Measurements from ENCODE around the gene ZFHX3.
"Not testable (repeated sequence)": the region's sequence is repeated elsewhere in the genome, so short reads cannot be mapped to it uniquely, and the experiment has no call there.

Gene ZFHX3

GRCh38 chr16:73080931-73081330 is 33.0 kb upstream of the ZFHX3 start:
- Histone ChIP-seq H4K20me1 (ENCODE audit: insufficient read depth) (no peaks in the 10 kb centered on the region), H3K36me3 (ENCODE audit: insufficient read depth) (no peaks in the 10 kb centered on the region), H2AFZ (ENCODE audit: low read depth) (no peak overlapping the region), H3K4me2 (no peak overlapping the region), H3K4me1 (ENCODE audit: low read depth, poor library complexity, severe bottlenecking) (peaks cover 7% of the 10 kb centered on the region), H3K4me3 (IDR thresholded peaks at IDR 0.05; ENCODE audit: insufficient read depth, low read depth, low read length) (no peak overlapping the region), H3K27ac (no peak overlapping the region), H3K27me3 (ENCODE audit: insufficient read depth, low read depth) (no peaks in the 10 kb centered on the region), H3K79me2 (ENCODE audit: insufficient read depth, low read depth) (no peaks in the 10 kb centered on the region), H3K9ac (no peak overlapping the region)
- TF ChIP-seq, protein P1, sequence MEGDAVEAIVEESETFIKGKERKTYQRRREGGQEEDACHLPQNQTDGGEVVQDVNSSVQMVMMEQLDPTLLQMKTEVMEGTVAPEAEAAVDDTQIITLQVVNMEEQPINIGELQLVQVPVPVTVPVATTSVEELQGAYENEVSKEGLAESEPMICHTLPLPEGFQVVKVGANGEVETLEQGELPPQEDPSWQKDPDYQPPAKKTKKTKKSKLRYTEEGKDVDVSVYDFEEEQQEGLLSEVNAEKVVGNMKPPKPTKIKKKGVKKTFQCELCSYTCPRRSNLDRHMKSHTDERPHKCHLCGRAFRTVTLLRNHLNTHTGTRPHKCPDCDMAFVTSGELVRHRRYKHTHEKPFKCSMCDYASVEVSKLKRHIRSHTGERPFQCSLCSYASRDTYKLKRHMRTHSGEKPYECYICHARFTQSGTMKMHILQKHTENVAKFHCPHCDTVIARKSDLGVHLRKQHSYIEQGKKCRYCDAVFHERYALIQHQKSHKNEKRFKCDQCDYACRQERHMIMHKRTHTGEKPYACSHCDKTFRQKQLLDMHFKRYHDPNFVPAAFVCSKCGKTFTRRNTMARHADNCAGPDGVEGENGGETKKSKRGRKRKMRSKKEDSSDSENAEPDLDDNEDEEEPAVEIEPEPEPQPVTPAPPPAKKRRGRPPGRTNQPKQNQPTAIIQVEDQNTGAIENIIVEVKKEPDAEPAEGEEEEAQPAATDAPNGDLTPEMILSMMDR (conservative IDR thresholded peaks at IDR 0.05; ENCODE audit: low read depth, low read length): no peak

DNA sequence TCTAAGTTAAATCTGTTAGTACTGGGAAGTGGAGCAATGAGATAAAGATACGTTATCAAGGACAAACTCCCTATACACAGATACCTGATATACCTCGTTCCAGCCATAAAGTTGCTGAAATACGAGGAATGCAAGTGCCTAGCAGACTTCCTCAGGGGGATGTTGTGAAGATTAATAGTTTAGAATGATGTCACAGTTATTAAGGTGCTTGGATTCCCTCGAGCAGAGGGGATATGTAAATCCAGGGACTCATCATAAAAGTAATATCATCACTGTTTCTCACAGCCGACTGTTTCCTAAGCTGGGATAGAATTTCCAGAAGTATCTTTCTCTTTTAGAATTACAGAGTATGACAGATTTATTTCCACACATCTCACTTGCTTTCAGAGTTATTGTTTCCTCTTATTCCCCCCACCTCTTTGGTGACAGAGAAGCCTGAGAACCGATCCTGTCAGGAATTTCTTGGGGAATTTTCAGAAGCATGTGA is 28.4 kb upstream of the ZFHX3 start:
- H3K4me1 ChIP-seq (ENCODE audit: low read depth, poor library complexity, severe bottlenecking): peaks cover 11% of the 10 kb centered on the region
- H3K9ac ChIP-seq: no peak overlapping the region
- no peaks in the 10 kb centered on the region for H3K79me2 ChIP-seq (ENCODE audit: insufficient read depth, low read depth)
- H3K27me3 ChIP-seq (ENCODE audit: insufficient read depth, low read depth): no peaks in the 10 kb centered on the region
- H3K36me3 ChIP-seq (ENCODE audit: insufficient read depth): no peaks in the 10 kb centered on the region
- H3K4me2 ChIP-seq: no peak overlapping the region
- no peak overlapping the region for H3K27ac ChIP-seq
- no peak overlapping the region for H2AFZ ChIP-seq (ENCODE audit: low read depth)
- TF ChIP-seq, protein P1 (conservative IDR thresholded peaks at IDR 0.05; ENCODE audit: low read depth, low read length): no peak
- H3K4me3 ChIP-seq (IDR thresholded peaks at IDR 0.05; ENCODE audit: insufficient read depth, low read depth, low read length): no peak overlapping the region
- no peaks in the 10 kb centered on the region for H4K20me1 ChIP-seq (ENCODE audit: insufficient read depth)

- Histone ChIP-seq H2AFZ (ENCODE audit: low read depth) (no peak overlapping the region), H3K27me3 (ENCODE audit: insufficient read depth, low read depth) (no peaks in the 10 kb centered on the region), H3K27ac (no peak overlapping the region), H3K36me3 (ENCODE audit: insufficient read depth) (no peaks in the 10 kb centered on the region), H3K4me3 (IDR thresholded peaks at IDR 0.05; ENCODE audit: insufficient read depth, low read depth, low read length) (no peak overlapping the region), H3K9ac (no peak overlapping the region), H3K79me2 (ENCODE audit: insufficient read depth, low read depth) (no peaks in the 10 kb centered on the region), H4K20me1 (ENCODE audit: insufficient read depth) (no peaks in the 10 kb centered on the region), H3K4me2 (no peak overlapping the region), H3K4me1 (ENCODE audit: low read depth, poor library complexity, severe bottlenecking) (peaks cover 7% of the 10 kb centered on the region)
- TF ChIP-seq, protein P1 (conservative IDR thresholded peaks at IDR 0.05; ENCODE audit: low read depth, low read length): no peak
These were observed 26.5 kb upstream of the ZFHX3 start for GRCh38 chr16:73074382-73074781.

DNA sequence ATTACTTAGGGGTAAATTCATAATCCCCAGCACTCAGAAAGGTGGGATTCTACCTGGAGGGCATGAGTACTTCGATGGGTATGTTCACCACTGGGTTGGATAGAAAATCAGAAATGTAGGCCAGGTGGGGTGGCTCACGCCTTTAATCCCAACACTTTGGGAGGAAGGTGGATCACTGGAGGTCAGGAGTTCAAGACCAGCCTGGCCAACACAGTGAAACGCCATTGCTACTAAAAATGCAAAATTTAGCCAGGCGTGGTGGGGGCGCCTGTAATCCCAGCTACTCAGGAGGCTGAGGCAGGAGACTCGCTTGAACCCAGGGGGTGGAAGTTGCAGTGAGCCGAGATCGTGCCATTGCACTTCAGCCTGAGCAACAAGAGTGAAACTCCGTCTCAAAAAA is 24.1 kb upstream of the ZFHX3 start:
- not testable (repeated sequence) for H4K20me1 ChIP-seq (ENCODE audit: insufficient read depth); H3K9ac ChIP-seq; H3K4me2 ChIP-seq; H3K79me2 ChIP-seq (ENCODE audit: insufficient read depth, low read depth); H3K36me3 ChIP-seq (ENCODE audit: insufficient read depth); H3K4me1 ChIP-seq (ENCODE audit: low read depth, poor library complexity, severe bottlenecking); H3K4me3 ChIP-seq (IDR thresholded peaks at IDR 0.05; ENCODE audit: insufficient read depth, low read depth, low read length); H3K27me3 ChIP-seq (ENCODE audit: insufficient read depth, low read depth); H3K27ac ChIP-seq; H2AFZ ChIP-seq (ENCODE audit: low read depth)

GRCh38 chr16:73071131-73071940 is 23.4 kb upstream of the ZFHX3 start:
- H3K4me1 ChIP-seq (ENCODE audit: low read depth, poor library complexity, severe bottlenecking): peaks cover 7% of the 10 kb centered on the region
- no peak overlapping the region for H3K4me3 ChIP-seq (IDR thresholded peaks at IDR 0.05; ENCODE audit: insufficient read depth, low read depth, low read length)
- H3K27me3 ChIP-seq (ENCODE audit: insufficient read depth, low read depth): no peaks in the 10 kb centered on the region
- no peaks in the 10 kb centered on the region for H3K79me2 ChIP-seq (ENCODE audit: insufficient read depth, low read depth)
- H3K9ac ChIP-seq: peak overlapping the region; percentile 12; the same call in 1 of the 2 replicates
- H3K27ac ChIP-seq: no peak overlapping the region
- H3K36me3 ChIP-seq (ENCODE audit: insufficient read depth): no peaks in the 10 kb centered on the region
- H3K4me2 ChIP-seq: 0 out of 2 replicates have a peak overlapping the region, but pooled peaks have one; percentile 17
- H4K20me1 ChIP-seq (ENCODE audit: insufficient read depth): no peaks in the 10 kb centered on the region
- TF ChIP-seq, protein P1 (conservative IDR thresholded peaks at IDR 0.05; ENCODE audit: low read depth, low read length): no peak
- peak overlapping the region; percentile 49; the same call in 1 of the 2 replicates for H2AFZ ChIP-seq (ENCODE audit: low read depth)
